Stimulated activated CD4-positive, alpha-beta T cell treated with anti-CD3 and anti-CD28 coated beads, Interleukin-2, amount 100 ng/mL, for 48 hours (primary cell): ENCODE measurements around the gene FLRT2.

Experiments used
- DNase-seq, 2 donors: peaks; one replicate each; pipeline ENCODE4 v3.0.0-alpha.2; 2020

FLRT2 gene

GRCh38 chr14:85566603-85567002 lies 36.7 kb downstream of the FLRT2 start:
- DNase-seq = no peak

GRCh38 chr14:85572011-85572410 lies 42.1 kb downstream of the FLRT2 start:
- no peak for DNase-seq

- no peak for DNase-seq
These were observed 42.9 kb downstream of the FLRT2 start for GRCh38 chr14:85572845-85573244.

GRCh38 chr14:85573406-85573805 lies 43.5 kb downstream of the FLRT2 start:
- DNase-seq = no peak

GRCh38 chr14:85574853-85575616 lies 45.1 kb downstream of the FLRT2 start:
- no peak for DNase-seq

- DNase-seq = no peak
These were observed 45.6 kb downstream of the FLRT2 start for GRCh38 chr14:85575617-85575898.

- no peak for DNase-seq
These were observed 46.3 kb downstream of the FLRT2 start for GRCh38 chr14:85576218-85576617.

- DNase-seq = no peak
These were observed 47.1 kb downstream of the FLRT2 start for GRCh38 chr14:85576848-85577542.

- no peak for DNase-seq
These were observed 47.7 kb downstream of the FLRT2 start for GRCh38 chr14:85577543-85578114.

GRCh38 chr14:85578357-85578756 lies 48.4 kb downstream of the FLRT2 start:
- no peak for DNase-seq

- no peak for DNase-seq
These were observed 49.0 kb downstream of the FLRT2 start for GRCh38 chr14:85578930-85579329.

- no peak for DNase-seq
These were observed 50.0 kb downstream of the FLRT2 start for GRCh38 chr14:85579942-85580341.

GRCh38 chr14:85580536-85581140 lies 50.7 kb downstream of the FLRT2 start:
- DNase-seq = no peak

GRCh38 chr14:85581691-85582090 lies 51.7 kb downstream of the FLRT2 start:
- no peak for DNase-seq

- DNase-seq = no peak
These were observed 53.4 kb downstream of the FLRT2 start for GRCh38 chr14:85583380-85583779.

GRCh38 chr14:85584481-85584880 lies 54.5 kb downstream of the FLRT2 start:
- DNase-seq = no peak

GRCh38 chr14:85587151-85587711 lies 57.3 kb downstream of the FLRT2 start:
- DNase-seq = no peak

GRCh38 chr14:85590784-85591183 lies 60.8 kb downstream of the FLRT2 start:
- DNase-seq = no peak

GRCh38 chr14:85594217-85594616 lies 64.3 kb downstream of the FLRT2 start:
- no peak for DNase-seq

GRCh38 chr14:85595981-85596380 lies 66.0 kb downstream of the FLRT2 start:
- no peak for DNase-seq

- DNase-seq = no peak
These were observed 66.6 kb downstream of the FLRT2 start for GRCh38 chr14:85596562-85596961.

GRCh38 chr14:85597701-85598100 lies 67.8 kb downstream of the FLRT2 start:
- DNase-seq = no peak

- no peak for DNase-seq
These were observed 70.0 kb downstream of the FLRT2 start for GRCh38 chr14:85599939-85600338.

GRCh38 chr14:85601246-85601645 lies 71.3 kb downstream of the FLRT2 start:
- DNase-seq = no peak
